ENCODE measurements around the gene EDIL3.
"Not testable (repeated sequence)": the region's sequence is repeated elsewhere in the genome, so short reads cannot be mapped to it uniquely, and the experiment has no call there.

Gene EDIL3

DNA sequence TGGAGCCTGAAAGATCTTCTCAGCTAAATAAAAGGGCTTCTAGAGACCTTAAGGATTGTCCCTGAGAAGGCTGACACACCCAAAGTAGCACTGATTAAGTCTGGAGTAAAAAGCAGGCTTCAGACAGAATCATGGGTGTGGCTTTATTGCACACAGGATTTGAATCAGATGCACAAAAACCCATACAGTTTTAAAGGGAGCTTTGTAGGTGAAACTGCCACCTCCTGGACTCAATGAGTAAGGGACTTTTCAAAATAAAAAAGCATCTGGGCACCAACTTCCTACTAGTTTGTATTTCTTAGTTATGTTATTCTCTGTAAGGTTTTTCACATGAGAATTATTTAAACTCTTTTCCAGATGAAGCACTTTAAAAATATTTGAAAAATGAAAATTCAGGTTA, 129.4 kb downstream of the EDIL3 start:
- no peak for DNase-seq

DNA sequence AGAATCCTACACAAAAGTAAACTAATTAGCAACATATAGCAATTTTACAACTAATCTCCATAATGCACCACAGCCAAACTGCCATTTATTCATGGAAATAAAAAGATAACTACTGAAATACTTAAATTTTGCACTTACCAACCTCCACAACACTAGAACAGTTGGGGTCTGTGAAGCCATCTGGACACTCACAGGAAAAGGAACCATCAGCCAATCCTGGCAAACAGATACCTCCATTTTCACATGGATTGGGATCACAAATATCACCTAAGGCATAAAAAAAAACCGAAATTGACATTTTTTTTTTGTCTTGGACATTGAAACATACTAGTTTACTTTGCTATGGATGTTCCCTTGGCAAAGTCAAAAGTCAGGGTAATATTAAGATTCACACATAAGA, 130.7 kb downstream of the EDIL3 start:
- no peak for DNase-seq

DNA sequence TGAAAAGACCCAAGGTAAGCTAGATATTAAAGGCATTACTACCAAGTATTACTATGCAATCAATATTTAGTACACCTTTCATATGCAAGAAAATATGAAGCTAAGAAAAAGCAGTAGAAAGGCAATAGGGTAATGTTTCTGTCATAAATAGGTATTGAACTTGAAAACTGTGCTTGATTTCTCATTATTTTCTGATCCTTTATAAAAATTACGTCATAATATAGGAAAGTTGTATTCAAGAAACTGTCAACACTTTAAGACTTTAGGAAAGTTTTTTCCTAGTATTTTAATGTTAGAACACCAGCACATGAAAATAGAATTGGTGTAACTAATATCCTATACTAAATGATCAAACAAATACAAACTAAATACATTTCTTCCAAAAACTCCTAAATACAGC, 133.2 kb downstream of the EDIL3 start:
- DNase-seq = no peak

DNA sequence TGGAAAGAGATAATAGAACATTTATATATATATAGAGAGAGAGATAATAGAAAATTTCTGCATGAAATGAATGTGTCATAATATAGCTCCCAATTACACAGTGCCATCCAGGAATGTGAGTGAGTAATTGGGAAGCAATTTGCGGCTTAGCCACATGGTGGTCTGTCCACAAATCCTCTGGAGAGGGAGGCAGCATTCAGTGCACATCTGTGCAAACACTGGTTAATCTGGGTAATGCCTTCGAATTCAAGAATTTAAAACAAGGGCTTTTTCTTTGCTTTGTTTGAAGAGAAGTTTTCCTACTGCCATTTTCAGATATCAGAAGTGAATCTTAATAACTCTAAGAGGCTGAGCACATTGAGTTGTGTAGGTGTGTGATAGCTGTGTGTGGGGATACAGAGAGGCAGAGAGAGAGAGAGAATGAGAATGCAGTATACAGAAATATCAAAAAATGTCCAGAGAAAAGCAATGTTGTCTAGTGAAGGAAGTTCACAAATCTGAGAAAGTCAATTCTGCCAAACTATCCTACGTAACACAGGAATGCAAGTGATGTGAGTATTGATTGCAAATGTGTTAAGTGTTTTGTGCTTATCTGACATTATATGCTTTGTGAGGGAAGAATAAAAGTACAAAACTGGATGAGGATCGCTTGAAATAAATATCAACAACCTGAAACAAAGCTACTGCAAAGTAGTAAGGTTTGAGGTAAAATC, 134.6 kb downstream of the EDIL3 start:
- no peak for DNase-seq

DNA sequence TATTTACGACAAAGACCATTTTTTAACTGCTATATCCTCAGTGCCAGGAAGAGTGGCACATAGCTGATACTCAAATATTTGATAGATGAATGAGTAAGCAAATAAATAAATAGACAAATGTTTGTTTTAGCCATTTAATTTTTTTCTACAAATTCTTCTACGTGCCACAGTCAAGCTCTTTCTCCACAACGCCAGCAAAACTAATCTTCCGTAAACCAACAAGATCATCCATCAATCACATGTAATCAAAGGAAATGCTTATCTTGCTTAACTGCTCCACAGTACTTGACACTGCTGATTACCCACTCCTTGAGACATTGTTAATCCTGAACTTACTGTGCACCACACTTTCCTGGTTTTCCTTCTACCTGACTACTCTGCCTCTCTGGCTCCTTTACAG, 136.7 kb downstream of the EDIL3 start:
- no peak for DNase-seq

DNA sequence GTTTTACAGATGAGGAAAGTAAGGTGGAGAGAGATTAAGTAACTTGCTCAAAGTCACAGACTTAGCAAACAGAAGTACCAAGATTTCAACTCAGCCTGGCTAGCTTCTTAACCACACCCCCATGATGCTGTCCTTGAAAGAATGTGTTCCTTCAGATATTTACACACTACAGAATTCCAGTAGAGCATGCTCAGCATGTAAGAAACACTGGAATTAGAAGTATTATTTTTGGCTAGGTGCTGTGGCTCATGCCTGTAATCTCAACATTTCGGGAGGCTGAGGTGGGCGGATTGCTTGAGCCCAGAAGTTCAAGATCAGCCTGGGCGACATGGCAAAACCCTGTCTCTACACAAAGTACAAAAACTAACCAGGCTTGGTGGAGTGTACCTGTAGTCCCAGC, 142.4 kb downstream of the EDIL3 start:
- no peak for DNase-seq

DNA sequence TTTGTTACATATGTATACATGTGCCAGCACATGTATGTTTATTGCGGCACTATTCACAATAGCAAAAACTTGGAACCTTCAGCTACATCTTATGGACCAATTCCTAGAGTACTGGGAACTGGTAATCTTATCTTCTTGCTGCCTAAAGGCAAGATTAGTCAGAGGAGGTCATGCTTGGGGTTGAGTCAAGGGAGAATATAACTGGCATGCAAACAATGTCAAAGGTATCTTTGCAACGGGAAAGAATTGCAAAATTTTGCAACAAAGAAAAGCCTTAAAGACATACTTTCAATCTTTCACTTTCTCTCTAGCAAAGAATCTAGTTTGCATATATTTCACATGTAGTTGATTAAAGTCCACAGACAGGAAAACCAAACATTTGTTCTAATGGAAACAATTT, 145.2 kb downstream of the EDIL3 start:
- no peak for DNase-seq

DNA sequence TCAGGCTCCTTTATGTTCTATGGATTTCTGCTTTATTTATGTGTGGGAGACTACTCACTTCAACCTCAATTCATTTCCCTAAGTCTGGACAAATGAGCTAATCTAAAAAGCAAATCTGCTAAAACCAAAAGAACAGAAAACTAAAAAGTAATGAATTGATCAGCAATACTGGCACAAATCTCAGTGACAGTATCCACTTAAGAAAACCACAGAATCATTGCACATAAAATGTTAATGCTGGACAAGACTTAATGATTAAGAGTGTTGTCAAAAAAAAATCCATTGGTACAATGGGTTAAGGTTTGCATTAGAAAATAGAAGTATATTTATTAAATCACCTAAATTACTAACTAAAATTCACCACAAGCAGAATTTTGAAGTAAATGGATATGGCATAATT, 147.6 kb downstream of the EDIL3 start:
- no peak for DNase-seq

DNA sequence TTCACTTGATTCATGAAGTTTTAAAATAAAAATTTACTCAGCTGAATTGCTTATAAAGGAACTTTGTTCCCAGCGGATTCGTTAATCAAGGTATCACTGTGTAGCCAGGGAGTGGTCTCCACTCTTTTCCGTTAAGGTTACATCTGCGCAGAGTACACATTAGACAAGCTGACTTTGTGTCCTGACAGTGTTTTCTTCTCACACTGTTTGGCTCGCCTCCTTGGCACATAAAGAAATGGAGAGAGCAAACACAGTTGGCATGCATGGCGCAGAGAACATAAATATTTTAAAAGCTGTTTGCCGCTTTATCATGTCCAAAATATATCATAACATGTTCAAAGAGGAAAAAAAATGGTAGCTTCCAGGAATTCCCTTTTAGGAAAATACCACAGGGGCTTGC, 153.2 kb downstream of the EDIL3 start:
- no peak for DNase-seq

DNA sequence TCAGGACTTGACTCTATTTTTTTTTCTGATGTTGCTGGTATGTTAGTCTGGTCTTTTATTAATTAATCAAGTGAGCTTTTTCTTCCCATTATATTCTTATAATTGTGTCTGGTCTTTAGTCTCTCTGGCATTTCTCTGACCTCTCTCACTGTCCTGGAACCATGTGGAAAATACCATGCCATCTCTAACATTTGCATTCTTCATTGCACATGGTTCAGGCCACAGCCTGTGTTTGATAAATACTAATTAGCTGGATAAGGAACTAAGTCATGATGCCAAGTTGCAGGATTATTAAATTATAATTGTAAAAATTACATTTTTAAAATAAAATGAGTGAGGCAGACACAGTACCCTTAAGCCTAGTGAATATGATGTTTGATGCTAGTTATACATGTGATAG, 155.6 kb downstream of the EDIL3 start:
- no peak for DNase-seq

DNA sequence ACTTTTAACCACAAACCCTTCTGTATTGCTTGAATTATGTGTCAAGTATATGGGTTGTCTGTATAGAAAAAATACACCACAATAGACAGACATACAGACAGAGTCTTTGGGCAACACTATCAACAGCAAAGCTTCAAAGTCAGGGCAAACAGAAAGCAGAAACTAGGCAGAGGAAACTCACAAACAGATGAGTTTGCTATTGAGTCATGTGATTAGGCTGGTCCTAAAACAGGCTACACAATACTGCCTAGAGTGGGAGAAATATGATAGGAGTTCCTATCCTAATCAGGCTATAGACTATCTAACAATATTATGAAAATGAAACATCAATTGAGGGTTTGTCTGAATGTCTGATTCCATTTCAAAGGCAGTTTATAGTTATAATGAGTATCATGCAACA, 156.4 kb downstream of the EDIL3 start:
- DNase-seq = no peak

DNA sequence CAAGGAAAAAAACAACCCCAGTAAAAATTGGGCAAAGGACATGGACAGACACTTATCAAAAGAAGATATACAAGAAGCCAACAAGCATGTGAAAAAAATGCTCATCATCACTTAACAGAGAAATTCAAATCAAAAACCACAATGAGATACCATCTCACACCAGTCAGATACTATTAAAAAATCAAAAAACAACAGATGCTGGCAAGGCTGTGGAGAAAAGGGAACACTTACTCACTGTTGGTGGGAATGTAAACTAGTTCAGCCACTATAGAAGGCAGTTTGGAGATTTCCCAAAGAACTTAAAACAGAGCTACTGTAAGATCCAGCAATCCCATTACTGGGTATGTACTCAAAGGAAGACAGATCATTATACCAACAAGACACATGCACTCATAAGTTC, 157.4 kb downstream of the EDIL3 start:
- no peak for DNase-seq

DNA sequence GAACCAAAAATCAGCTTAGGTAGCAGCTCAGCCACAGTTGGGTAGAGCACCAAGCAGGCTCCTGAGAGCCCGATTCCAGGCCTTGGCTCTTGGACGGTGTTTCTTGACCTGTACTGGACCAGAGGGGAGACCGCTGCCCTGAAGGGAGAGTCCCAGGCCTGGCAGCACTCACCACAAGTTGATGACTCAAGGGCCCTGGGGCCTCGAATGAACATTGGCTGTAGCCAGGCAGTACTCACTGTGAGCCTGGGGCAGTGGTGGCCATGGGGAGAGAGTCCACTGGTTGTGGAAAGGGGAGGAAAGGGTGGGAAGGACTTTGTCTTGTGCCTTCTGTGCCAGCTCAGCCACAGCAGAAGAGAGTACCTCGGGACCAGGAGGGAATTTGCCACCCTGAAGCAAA, 166.1 kb downstream of the EDIL3 start:
- DNase-seq = no peak

DNA sequence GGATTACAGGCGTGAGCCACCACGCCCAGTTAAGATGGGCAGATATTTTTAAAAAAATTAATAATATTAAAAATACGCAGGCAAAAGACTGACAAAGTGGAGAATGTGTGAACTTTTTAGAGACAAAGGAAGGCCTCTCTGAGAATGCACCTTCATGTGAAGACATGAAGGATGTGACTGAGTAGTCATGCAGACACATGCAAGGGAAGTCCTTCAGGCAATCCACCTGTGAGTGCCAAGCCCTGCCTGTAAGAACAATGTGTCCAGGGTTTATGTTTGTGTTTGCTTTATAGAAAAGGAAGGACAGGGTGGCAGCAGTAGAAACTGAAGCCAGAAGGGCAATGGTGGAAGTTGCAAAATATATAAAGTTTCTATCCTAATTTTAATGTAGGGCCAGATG, 169.2 kb downstream of the EDIL3 start:
- no peak for DNase-seq

DNA sequence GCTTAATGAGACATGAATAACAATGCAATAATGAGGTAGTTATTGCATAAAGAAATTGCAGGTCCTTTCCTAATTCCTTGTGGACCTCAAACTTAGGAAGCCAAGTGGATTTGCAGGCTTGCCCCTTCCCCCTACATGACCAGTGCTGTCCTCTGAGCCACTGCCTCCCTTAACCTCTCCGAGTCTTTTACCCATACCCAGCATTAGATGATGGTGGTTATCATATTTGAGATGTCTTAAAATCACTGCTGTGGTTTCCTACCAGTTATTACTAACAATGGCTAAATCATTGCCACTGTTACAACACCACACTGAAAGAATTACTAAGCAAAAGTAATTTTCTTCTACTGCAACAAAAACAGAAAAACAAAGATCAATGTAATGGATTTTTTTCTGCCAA, 170.8 kb downstream of the EDIL3 start:
- no peak for DNase-seq

DNA sequence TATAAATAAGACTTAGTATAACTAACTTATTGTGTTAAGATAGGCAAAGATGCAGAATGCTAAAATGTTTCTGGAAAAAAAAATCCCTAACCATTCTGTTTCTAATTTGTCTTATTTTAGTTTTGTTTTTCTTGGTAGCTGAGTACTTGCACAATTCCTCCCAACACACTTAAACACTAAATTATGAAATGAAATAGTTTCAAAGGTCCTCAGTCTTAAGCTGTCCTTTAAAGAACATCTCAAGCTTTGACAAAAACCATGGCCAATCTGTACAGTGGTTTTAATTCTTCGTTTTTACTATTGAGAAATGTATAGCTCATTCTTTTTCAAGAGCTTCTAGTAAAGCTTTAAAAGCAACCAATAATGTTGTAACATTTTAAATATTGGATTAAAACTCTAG, 171.5 kb downstream of the EDIL3 start:
- DNase-seq = no peak

DNA sequence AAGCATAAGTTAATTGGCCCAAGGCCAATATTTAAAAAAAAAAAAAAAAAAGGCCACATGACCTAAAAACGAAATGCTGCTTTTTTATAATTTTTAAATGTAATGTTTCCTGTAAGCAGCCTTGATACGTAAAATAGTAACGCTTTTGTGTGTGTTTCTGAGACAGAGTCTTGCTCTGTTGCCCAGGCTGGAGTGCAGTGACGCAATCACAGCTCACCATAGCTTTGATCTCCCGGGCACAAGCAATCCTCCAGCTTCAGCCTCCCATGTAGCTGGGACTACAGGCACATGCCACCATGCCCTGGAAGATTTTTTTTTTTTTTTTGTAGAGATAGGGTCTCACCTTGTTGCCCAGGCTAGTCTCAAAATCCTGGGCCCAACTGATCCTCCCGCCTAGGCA, 179.9 kb downstream of the EDIL3 start:
- DNase-seq = no peak

DNA sequence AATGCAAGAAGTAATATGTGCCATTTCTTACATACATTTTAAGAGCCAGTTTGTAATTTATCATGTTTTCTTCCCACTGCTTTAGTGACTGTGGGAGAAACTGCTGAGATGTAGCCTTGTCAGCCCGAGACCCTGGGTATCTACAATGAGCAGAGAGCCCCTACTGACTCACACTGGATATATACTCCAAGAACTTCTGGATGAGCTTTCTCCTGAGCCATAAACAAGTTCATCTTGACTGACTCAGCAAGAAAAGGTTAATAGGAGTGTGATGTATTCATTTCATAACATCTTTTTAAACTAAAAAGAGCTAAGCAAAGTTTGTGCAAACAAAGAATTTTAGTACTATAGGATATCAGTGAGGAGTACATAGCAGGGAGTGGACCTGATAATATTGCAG, 182.5 kb downstream of the EDIL3 start:
- no peak for DNase-seq

DNA sequence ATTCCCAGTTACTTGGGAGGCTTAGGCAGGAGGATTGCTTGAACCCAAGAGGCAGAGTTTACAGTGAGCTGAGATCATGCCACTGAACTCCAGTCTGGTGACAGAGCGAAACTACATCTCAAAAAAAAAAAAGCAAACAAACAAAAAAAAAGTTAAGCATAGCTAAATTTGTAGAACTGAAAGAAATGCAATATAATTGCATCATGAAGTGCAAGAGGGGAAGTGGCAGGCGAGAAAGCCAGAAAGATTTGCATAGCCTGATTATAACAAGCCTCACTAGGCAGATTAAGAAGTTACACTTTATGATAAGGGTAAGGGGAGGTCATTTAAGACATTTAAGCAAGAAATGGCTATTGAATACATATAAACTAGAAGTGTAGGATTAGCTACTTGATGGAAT, 187.1 kb downstream of the EDIL3 start:
- no peak for DNase-seq

DNA sequence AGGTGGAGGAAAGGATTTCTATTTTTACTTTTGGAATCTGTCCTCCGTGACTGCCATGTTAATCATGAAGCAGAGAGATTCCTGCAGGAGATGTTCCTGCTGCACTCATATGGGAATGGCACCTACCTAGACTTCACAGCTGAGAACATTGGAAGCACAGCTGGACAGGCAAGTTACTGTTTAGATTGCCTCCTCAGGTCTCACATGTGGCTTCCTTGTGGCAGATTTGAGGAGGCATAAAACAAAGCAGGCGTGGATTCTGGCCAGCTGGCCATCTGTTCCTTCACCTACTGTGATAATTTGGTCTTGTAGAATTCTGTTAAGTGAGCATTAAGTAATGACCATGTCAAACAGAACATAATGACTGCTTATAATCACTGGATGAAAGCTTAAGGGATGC, 193.4 kb downstream of the EDIL3 start:
- DNase-seq = no peak

DNA sequence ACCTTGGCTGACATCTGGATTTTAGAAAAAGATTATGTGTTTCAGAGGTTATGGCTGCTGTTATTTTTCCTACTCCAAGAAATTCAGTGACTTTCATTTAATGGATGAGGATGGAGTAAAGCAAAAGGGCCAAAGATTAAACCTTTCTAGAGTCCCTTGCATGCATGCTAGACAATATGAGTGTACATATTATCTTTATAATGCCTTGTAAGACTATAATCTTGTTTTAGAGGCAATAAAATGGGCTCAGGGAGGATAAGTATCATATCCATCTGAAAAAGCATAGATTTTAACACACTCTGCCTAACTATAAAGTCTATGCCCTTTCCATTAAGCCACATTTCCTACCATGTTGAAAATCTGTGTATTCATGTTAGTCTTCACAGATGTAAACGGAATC, 199.8 kb downstream of the EDIL3 start:
- no peak for DNase-seq

DNA sequence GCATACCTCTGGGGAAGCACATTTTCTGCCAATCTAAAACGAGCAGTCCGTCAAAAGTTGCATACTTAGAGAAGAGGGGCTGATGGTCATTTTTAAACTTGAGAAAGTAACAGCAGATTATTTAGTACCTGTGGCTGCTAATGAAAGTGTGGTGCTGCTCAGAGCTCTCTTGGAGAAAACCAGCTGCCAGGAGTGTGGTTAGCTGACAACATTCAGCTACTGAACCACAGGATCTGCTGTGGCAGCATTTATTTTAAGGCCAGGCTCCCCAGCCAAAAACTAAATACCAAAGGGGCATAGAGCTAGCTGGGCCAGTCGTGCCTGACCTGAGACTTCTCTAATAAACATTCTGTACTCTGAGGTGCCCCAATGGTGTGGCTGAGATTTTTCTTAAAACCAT, 203.6 kb downstream of the EDIL3 start:
- DNase-seq = no peak

DNA sequence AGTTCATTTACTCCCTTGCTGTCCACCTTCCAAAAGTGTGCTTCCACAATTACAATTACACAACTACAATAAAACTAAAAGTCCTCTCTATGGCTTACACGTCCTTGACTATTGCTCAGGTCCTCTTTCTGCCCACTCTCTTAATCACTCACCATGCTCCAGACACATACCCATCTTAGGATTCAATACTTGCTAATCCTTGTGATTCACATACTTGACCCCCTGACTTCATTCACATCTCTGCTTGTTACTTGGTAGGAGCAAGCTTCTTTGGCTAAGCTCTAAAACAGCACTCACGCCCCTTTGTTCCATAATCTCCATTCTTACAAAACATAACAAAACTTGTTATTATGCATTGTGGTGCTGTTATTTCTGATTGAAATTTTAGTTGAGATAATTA, 215.8 kb downstream of the EDIL3 start:
- DNase-seq = no peak

DNA sequence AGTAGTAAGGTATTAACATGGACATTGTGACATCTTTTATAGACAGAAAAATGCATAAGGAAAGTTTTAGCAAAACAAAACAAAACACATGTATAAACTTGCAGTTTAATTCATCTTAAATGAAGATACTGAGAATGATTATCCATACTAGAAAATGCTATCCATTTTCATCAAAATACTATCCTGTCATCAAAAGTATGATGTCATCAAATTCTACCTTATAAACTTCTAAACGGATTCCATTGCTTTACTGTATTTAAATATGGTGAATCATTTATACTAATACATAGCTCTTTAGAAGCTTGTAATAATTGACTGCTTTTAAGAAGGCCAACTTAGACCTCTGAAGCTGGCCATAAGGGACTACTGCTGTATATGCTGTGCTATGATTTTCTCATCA, 221.0 kb downstream of the EDIL3 start:
- no peak for DNase-seq

DNA sequence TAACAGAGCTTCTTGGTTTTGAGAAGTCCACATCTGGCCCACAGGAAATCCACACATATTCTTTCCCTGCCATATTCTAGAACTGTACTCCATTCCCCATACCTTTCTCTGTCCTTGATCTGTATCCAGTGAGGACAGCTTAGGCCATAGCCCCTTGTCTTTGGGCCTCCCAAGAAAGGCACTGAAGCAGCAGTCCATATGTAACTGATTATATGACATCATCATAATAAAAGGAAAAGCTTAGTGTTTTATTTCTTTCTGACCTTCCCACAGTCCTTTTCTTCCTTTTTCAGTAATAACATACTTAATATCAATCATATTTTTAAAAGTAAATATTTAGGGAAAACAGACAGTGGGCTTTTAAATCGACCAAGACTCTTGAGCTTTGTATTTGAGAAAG, 222.0 kb downstream of the EDIL3 start:
- DNase-seq = no peak

DNA sequence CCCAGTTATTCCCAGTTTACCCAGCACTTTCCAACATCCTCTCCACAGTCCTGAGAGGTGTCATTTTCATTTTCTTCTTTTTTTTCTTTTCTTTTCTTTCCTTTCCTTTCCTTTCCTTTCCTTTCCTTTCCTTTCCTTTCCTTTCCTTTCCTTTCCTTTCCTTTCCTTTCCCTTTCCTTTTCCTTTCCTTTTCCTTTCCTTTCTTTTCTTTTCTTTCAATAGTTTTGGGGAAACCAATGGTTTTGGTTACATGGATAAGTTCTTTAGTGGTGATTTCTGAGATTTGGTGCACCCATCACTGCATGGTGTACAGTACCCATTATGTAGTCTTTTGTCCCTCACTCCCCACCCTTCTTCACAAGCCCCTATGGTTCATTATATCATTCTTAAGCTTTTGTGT, 224.0 kb downstream of the EDIL3 start:
- not testable (repeated sequence) for DNase-seq
